Progenitor cell of endocrine pancreas (in vitro differentiated cells): ENCODE measurements around the gene RPAP3. TPM values are rescaled to one million over a fixed set of nuclear protein-coding genes. Genes with fewer than 3 reads are reported as not detected.

Source experiments
- DNase-seq: peaks from one replicate; pipeline ENCODE4 v3.0.0; 2021; ENCODE audit warnings: low spot score; ENCODE audit not compliant: unreplicated experiment
- H3K27ac Mint-ChIP-seq: 2 replicates; pipeline ENCODE4 v1.8.0; 2021; ENCODE audit warnings: mild to moderate bottlenecking, moderate library complexity, mixed read lengths
- H3K27me3 Mint-ChIP-seq: 2 replicates; pipeline ENCODE4 v1.8.0; 2021; ENCODE audit warnings: mixed read lengths
- H3K36me3 Mint-ChIP-seq: 2 replicates; pipeline ENCODE4 v1.8.0; 2022; ENCODE audit warnings: mixed read lengths; ENCODE audit not compliant: insufficient read depth
- H3K4me1 Mint-ChIP-seq: 2 replicates; pipeline ENCODE4 v1.8.0; 2021; ENCODE audit warnings: low read depth, mixed read lengths
- H3K4me3 Mint-ChIP-seq: 2 replicates; pipeline ENCODE4 v1.8.0; 2021; ENCODE audit warnings: low read depth, mild to moderate bottlenecking, moderate library complexity, mixed read lengths
- H3K9me3 Mint-ChIP-seq: 2 replicates; pipeline ENCODE4 v1.8.0; 2021; ENCODE audit warnings: low read depth, mixed read lengths
- CTCF ChIP-seq: fragments of 200-600 bp; sonication (generic); IDR thresholded peaks from one replicate; pipeline ENCODE4 v1.5.0; 2021; ENCODE audit warnings: antibody characterized with exemption, mild to moderate bottlenecking; ENCODE audit not compliant: unreplicated experiment
- total RNA-seq: library from RNA; stranded (reverse); gene quantifications from 2 replicates; pipeline ENCODE4 v1.2.1, GENCODE V29; 2021

Gene RPAP3
- total RNA-seq, 1 donor from 2014 or later: 36.4 TPM

- Mint-ChIP-seq H3K4me3 (no peak overlapping the region), H3K4me1 (peaks cover 8% of the 10 kb centered on the region), H3K9me3 (no peaks in the 10 kb centered on the region), H3K36me3 (no peaks in the 10 kb centered on the region), H3K27ac (no peak overlapping the region), H3K27me3 (peaks cover 5% of the 10 kb centered on the region)
- no peak for DNase-seq
- no peak for TF ChIP-seq CTCF
These were observed 12.7 kb upstream of the RPAP3 start for GRCh38 chr12:47718531-47718930.

- peak; percentile 93 for TF ChIP-seq CTCF
- peaks cover 9% of the 10 kb centered on the region for H3K27me3 Mint-ChIP-seq
- no peaks in the 10 kb centered on the region for H3K36me3 Mint-ChIP-seq
- H3K4me1 Mint-ChIP-seq: peaks cover 8% of the 10 kb centered on the region
- H3K27ac Mint-ChIP-seq: peak overlapping the region; percentile 56
- no peak overlapping the region for H3K4me3 Mint-ChIP-seq
- peak; percentile 71 for DNase-seq
- H3K9me3 Mint-ChIP-seq: no peaks in the 10 kb centered on the region
These were observed 11.8 kb upstream of the RPAP3 start for GRCh38 chr12:47717443-47718193.

- TF ChIP-seq CTCF: no peak
- Mint-ChIP-seq H3K4me3 (no peak overlapping the region), H3K4me1 (peaks cover 8% of the 10 kb centered on the region), H3K27ac (no peak overlapping the region), H3K36me3 (no peaks in the 10 kb centered on the region), H3K9me3 (no peaks in the 10 kb centered on the region), H3K27me3 (peaks cover 9% of the 10 kb centered on the region)
- DNase-seq: no peak
These were observed 11.2 kb upstream of the RPAP3 start for GRCh38 chr12:47717046-47717442.

- Mint-ChIP-seq H3K4me1 (peaks cover 8% of the 10 kb centered on the region), H3K27ac (no peak overlapping the region), H3K36me3 (no peaks in the 10 kb centered on the region), H3K27me3 (peaks cover 9% of the 10 kb centered on the region), H3K9me3 (no peaks in the 10 kb centered on the region), H3K4me3 (no peak overlapping the region)
- no peak for TF ChIP-seq CTCF
- DNase-seq: no peak
These were observed 10.2 kb upstream of the RPAP3 start for GRCh38 chr12:47715877-47716548.

DNA sequence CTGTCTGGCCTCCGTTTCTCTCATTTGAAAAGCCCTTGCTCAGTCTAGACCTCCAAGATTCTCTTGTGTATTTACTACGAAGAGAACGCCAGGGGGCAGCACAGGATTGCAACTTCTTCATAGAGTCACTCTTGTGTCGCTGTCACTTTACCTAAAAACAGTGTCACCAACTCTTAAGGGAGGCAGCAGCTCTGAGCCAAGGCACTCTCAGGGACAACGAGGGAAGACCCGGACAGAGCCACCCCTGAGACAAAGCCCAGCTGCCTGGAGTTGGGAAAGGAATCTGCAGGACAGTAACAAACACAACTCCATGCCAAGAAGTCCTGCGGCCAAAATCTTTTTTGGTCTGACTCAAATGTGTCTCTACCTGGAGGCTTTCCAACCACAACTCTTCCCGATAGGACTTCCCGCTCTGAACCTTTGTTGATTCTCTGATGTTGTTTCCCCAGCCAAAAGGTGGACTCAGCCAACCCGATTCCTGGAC is 9.6 kb upstream of the RPAP3 start:
- H3K27ac Mint-ChIP-seq: peak overlapping the region; percentile 27
- no peak overlapping the region for H3K4me3 Mint-ChIP-seq
- H3K9me3 Mint-ChIP-seq: no peaks in the 10 kb centered on the region
- TF ChIP-seq CTCF: peak; percentile 78
- H3K4me1 Mint-ChIP-seq: peaks cover 8% of the 10 kb centered on the region
- no peaks in the 10 kb centered on the region for H3K36me3 Mint-ChIP-seq
- H3K27me3 Mint-ChIP-seq: peaks cover 9% of the 10 kb centered on the region
- peak; percentile 53 for DNase-seq
